Chondrocyte (in vitro differentiated cells): ENCODE results near the gene PAX2. TPM values are rescaled to one million over a fixed set of nuclear protein-coding genes. Genes with fewer than 3 reads are reported as not detected.

Source experiments
- DNase-seq: peaks from one replicate; pipeline ENCODE4 v3.0.0; 2021; ENCODE audit warnings: mixed read lengths, low spot score
- H3K27ac Mint-ChIP-seq: one replicate; pipeline ENCODE4 v1.8.0; 2021; ENCODE audit warnings: mild to moderate bottlenecking, moderate library complexity, mixed read lengths; ENCODE audit not compliant: unreplicated experiment
- H3K27me3 Mint-ChIP-seq: 2 replicates; pipeline ENCODE4 v1.8.0; 2021; ENCODE audit warnings: low read depth, mixed read lengths
- H3K36me3 Mint-ChIP-seq: 2 replicates; pipeline ENCODE4 v1.8.0; 2021; ENCODE audit warnings: low read depth, mixed read lengths
- H3K4me1 Mint-ChIP-seq: 2 replicates; pipeline ENCODE4 v1.8.0; 2021; ENCODE audit warnings: low read depth, mild to moderate bottlenecking, mixed read lengths
- H3K4me3 Mint-ChIP-seq: one replicate; pipeline ENCODE4 v1.8.0; 2021; ENCODE audit warnings: mild to moderate bottlenecking, moderate library complexity, mixed read lengths; ENCODE audit not compliant: unreplicated experiment
- H3K9me3 Mint-ChIP-seq: 2 replicates; pipeline ENCODE4 v1.8.0; 2021; ENCODE audit warnings: low read depth, mixed read lengths
- total RNA-seq: library from RNA; stranded (reverse); gene quantifications from 3 replicates; pipeline ENCODE4 v1.2.1, GENCODE V29; 2021
- TF ChIP-seq, protein P1 (sequence below): fragments of 200-600 bp; sonication (generic); IDR thresholded peaks from 2 replicates; pipeline ENCODE4 v1.5.0; 2021; ENCODE audit warnings: antibody characterized with exemption, mild to moderate bottlenecking, moderate library complexity

PAX2 gene
- total RNA-seq, 1 donor from 2014 or later = 0.62 TPM

DNA sequence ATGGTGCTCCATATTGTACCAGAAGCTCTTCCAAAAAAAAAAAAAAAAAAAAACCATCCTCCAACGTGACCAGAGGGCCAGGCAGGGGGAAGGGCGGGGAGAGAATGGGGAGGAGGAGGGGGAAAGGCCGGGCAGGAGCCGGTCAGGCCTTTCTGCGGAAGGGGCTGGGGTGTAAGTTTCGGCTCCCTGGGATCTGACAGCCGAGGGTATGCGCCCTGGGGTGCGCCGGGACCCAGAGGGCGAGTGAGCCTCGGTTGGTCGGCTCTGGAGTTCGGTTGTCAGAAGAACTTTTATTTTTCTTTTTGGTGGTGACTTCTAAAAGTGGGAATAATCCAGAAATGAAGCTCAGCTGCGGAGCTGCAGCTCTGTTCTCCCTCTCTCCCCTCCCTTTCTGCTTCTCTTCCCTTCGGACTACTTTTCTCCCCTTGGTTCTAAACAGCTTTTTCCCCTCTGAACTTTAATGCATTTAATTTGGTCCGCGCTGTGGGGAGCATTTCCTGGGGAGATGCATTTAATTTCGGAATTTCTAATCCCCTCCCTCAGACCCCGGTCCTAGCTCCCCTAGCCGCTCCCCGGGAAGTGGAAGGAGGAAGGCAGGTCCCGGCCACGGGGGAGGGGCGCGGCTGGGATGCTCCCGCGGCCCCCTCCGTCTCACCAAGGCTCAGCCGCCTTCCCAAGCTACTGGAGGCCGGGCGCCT lies 3.9 kb upstream of the PAX2 start:
- Mint-ChIP-seq H3K4me3 (no peak overlapping the region), H3K9me3 (no peaks in the 10 kb centered on the region), H3K27me3 (peaks cover 89% of the 10 kb centered on the region), H3K27ac (no peak overlapping the region), H3K36me3 (no peaks in the 10 kb centered on the region), H3K4me1 (peaks cover 35% of the 10 kb centered on the region)
- DNase-seq = no peak
- TF ChIP-seq, protein P1, sequence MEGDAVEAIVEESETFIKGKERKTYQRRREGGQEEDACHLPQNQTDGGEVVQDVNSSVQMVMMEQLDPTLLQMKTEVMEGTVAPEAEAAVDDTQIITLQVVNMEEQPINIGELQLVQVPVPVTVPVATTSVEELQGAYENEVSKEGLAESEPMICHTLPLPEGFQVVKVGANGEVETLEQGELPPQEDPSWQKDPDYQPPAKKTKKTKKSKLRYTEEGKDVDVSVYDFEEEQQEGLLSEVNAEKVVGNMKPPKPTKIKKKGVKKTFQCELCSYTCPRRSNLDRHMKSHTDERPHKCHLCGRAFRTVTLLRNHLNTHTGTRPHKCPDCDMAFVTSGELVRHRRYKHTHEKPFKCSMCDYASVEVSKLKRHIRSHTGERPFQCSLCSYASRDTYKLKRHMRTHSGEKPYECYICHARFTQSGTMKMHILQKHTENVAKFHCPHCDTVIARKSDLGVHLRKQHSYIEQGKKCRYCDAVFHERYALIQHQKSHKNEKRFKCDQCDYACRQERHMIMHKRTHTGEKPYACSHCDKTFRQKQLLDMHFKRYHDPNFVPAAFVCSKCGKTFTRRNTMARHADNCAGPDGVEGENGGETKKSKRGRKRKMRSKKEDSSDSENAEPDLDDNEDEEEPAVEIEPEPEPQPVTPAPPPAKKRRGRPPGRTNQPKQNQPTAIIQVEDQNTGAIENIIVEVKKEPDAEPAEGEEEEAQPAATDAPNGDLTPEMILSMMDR = no peak

DNA sequence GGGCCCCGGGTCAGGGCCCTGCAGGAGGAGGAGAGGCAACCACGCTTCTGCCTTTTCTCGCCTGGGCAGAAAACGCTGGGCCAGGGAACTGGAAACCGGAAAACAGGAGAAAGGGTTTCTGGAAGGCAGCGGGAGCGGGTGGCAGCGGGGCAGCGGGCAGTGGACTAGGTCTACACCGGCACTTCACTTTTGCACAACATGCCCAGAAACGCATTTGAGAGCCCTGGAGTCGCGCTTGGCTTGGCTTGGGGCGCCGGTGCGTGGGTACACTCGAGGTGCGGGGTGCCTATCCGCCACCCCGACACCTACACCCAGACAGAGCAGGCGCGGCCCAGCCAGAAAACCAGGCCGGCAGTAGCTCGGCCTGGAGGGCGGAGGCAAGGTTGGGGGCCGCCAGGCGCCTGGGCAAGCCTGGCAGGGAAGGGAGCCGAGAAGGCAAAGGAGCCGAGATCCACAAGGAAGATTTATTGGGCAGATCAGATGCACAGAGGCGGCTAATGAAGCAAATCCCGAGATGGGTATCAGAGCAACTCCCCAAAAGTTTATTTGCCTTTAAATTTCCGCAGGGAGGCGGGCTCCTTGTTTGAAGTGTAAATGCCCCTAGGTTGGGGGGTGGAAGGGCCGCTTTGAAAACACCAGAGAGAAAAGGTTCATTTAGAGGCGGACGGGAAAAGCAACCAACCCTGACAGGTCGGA lies 3.2 kb upstream of the PAX2 start:
- Mint-ChIP-seq H3K36me3 (peaks cover 2% of the 10 kb centered on the region), H3K4me1 (peaks cover 38% of the 10 kb centered on the region), H3K4me3 (no peak overlapping the region), H3K27ac (no peak overlapping the region), H3K27me3 (peaks cover 89% of the 10 kb centered on the region), H3K9me3 (no peaks in the 10 kb centered on the region)
- TF ChIP-seq, protein P1 = no peak
- no peak for DNase-seq

DNA sequence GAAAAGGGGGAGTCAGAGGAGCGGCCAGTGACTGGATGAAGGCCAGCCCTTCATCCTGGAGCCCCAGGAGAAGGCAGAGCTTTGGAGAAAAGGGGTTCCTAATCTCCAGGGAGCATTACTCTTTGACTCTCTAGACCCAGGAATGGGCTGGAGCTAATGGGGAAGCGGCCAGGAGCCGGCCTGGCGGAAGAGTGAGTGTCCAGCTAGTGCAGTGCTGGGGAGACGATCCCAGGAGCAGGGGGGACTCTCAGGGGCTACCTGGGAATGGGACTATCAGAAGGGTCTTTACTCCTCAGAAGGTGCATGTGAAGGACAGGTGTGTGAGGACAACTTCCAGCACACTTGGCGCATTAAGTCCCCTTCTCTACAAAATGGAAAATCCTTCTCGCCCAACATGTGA lies 2.4 kb upstream of the PAX2 start:
- H3K4me1 Mint-ChIP-seq = peaks cover 37% of the 10 kb centered on the region
- DNase-seq = no peak
- no peak overlapping the region for H3K4me3 Mint-ChIP-seq
- H3K9me3 Mint-ChIP-seq = no peaks in the 10 kb centered on the region
- peaks cover 2% of the 10 kb centered on the region for H3K36me3 Mint-ChIP-seq
- TF ChIP-seq, protein P1 = no peak
- peaks cover 85% of the 10 kb centered on the region for H3K27me3 Mint-ChIP-seq
- H3K27ac Mint-ChIP-seq = no peak overlapping the region

DNA sequence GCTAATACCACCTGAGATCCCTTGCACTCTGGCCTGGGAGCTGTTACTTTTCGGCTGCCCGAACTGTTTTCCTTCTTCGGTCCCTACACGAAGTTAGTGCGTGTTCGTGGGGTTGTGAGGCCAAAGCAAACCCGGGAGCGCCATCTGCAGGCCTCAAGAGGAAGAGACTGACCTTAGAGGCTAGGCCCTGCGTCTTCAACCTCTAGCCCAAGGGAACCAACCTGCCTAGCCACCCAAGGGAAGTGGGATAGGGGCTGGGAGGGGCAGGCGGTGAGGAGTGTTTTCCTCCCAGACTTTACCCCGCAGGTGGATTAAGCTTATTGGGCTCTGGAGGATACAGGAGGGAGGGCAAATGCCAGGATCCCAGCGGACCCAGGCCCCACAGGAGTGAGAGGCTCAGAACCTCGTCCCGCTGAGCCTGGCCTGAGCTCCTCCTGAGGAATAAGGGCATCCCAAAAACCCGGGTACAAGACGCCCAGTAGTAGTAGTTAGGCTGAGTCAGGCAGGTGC lies 1.7 kb upstream of the PAX2 start:
- Mint-ChIP-seq H3K4me1 (peaks cover 37% of the 10 kb centered on the region), H3K27me3 (peaks cover 83% of the 10 kb centered on the region), H3K4me3 (no peak overlapping the region), H3K27ac (no peak overlapping the region), H3K9me3 (no peaks in the 10 kb centered on the region), H3K36me3 (peaks cover 2% of the 10 kb centered on the region)
- TF ChIP-seq, protein P1 = peak; percentile 79
- DNase-seq = no peak

DNA sequence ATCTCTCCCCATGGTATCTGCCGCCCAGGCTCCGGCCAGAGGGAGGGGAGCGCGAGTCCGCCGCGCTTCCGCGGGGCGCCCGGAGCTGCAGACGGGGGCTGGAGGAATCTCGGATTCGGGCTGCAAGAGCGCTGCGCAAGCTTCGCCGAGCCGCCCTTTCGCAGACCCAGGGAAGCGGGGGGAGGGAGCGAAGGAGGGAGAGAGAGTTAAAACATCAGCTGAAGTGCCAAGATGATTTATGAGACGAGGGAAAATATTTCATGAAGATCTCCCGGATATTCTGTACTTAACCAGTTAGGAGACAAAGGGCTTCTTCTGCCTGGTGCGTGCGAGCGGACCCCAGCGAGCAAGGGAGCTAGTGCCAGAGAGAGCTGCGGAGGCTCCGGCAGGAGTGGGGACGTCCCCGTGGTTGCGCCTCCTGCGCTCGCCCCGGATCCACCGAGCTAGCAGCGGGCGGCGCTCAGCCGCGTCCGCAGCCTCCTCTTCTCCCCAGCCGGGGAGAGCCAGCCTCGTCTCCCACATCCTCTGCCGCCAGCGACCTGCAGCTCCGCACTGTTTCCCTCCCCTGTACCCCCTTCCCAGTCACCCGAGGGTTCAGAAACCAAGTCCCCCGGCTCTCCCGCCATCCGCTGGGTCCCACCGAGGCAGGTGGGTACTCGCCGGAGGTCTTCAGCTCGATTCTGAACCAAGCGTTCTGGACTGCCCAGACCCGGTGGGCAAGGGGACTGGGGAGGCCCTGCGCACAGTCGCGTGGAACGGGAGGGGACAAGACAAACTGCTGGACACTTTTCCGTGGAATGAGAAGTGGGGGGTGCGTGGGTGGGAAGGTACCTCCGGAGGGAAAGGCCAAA lies 1.0 kb upstream of the PAX2 start:
- no peak for DNase-seq
- H3K4me1 Mint-ChIP-seq = peaks cover 43% of the 10 kb centered on the region
- peak overlapping the region; percentile 36 for H3K4me3 Mint-ChIP-seq
- H3K36me3 Mint-ChIP-seq = peaks cover 2% of the 10 kb centered on the region
- TF ChIP-seq, protein P1 = no peak
- H3K27me3 Mint-ChIP-seq = peaks cover 82% of the 10 kb centered on the region
- H3K27ac Mint-ChIP-seq = no peak overlapping the region
- H3K9me3 Mint-ChIP-seq = no peaks in the 10 kb centered on the region
